Neuronal stem cell (in vitro differentiated cells): ENCODE data around the gene IZUMO4.

Experiments
- DNase-seq: peaks from one replicate; pipeline ENCODE4 v3.0.0-alpha.2; 2013; ENCODE audit warnings: low spot score
- H2AFZ ChIP-seq: one replicate; pipeline ENCODE4 v1.6.1; 2013; ENCODE audit warnings: mild to moderate bottlenecking, low read length, inconsistent platforms
- H2AK5ac ChIP-seq: 2 replicates; pipeline ENCODE4 v1.6.1; 2013; ENCODE audit warnings: low read depth, mild to moderate bottlenecking, inconsistent platforms, low read length, moderate library complexity, mixed read lengths
- H2BK120ac ChIP-seq: 2 replicates; pipeline ENCODE4 v1.6.1; 2013; ENCODE audit warnings: low read depth, mild to moderate bottlenecking, inconsistent platforms, low read length, moderate library complexity, mixed read lengths
- H2BK12ac ChIP-seq: one replicate; pipeline ENCODE4 v1.6.1; 2013; ENCODE audit warnings: low read length, inconsistent platforms
- H2BK15ac ChIP-seq: 2 replicates; pipeline ENCODE4 v1.6.1; 2013; ENCODE audit warnings: mild to moderate bottlenecking, low read length, inconsistent platforms, mixed read lengths
- H2BK5ac ChIP-seq: one replicate; pipeline ENCODE4 v1.6.1; 2013; ENCODE audit warnings: inconsistent platforms, mild to moderate bottlenecking, low read length, moderate library complexity
- H3K14ac ChIP-seq: one replicate; pipeline ENCODE4 v1.6.1; 2013; ENCODE audit warnings: low read length, inconsistent platforms
- H3K18ac ChIP-seq: 2 replicates; pipeline ENCODE4 v1.6.1; 2013; ENCODE audit warnings: low read length, inconsistent platforms
- H3K23ac ChIP-seq: 2 replicates; pipeline ENCODE4 v1.6.1; 2013; ENCODE audit warnings: low read depth, mild to moderate bottlenecking, mixed read lengths, low read length, inconsistent platforms; ENCODE audit not compliant: poor library complexity
- H3K27ac ChIP-seq: replicated peaks from 3 replicates; pipeline ENCODE4 v1.5.1; 2013; ENCODE audit warnings: low read length, inconsistent platforms
- H3K27me3 ChIP-seq, 3 experiments: 2 replicates each; pipeline ENCODE4 v1.6.1; 2013; ENCODE audit warnings: low read length in 3 of 3, mild to moderate bottlenecking in 2 of 3, inconsistent platforms in 1 of 3, low read depth in 1 of 3, mixed read lengths in 1 of 3, moderate library complexity in 1 of 3; ENCODE audit not compliant: control insufficient read depth in 3 of 3, insufficient read depth in 3 of 3
- H3K36me3 ChIP-seq, 2 donors: replicated peaks in 1 of 2; 2 replicates each; pipeline ENCODE4 v1.6.1; 2013; ENCODE audit warnings: low read length in 2 of 2; ENCODE audit not compliant: control insufficient read depth in 2 of 2, insufficient read depth in 2 of 2
- H3K4ac ChIP-seq: 2 replicates; pipeline ENCODE4 v1.6.1; 2013; ENCODE audit warnings: inconsistent platforms, mild to moderate bottlenecking, low read length, moderate library complexity
- H3K4me1 ChIP-seq, 2 donors: 1 replicate in 1 of 2; 2 replicates in 1 of 2; pipeline ENCODE4 v1.6.1; 2013; ENCODE audit warnings: low read length in 2 of 2, low read depth in 1 of 2; ENCODE audit not compliant: control insufficient read depth in 2 of 2, insufficient read depth in 1 of 2
- H3K4me2 ChIP-seq: one replicate; pipeline ENCODE4 v1.6.1; 2013; ENCODE audit warnings: mild to moderate bottlenecking, low read length, inconsistent platforms; ENCODE audit not compliant: insufficient read depth, poor library complexity, severe bottlenecking
- H3K4me3 ChIP-seq, 2 donors: 2 replicates each; pipeline ENCODE4 v1.5.1; 2013; ENCODE audit warnings: low read length in 2 of 2, mild to moderate bottlenecking in 2 of 2, inconsistent platforms in 1 of 2, moderate library complexity in 1 of 2
- H3K79me1 ChIP-seq: one replicate; pipeline ENCODE4 v1.6.1; 2013; ENCODE audit warnings: low read depth, mild to moderate bottlenecking, inconsistent platforms, low read length, moderate library complexity
- H3K9ac ChIP-seq: one replicate; pipeline ENCODE4 v1.6.1; 2013; ENCODE audit warnings: mild to moderate bottlenecking, low read depth, low read length, inconsistent platforms; ENCODE audit not compliant: poor library complexity
- H3K9me3 ChIP-seq, 2 donors: replicated peaks in 1 of 2; 2 replicates each; pipeline versions ENCODE3 to v1.6.1; 2013; ENCODE audit warnings: low read length in 2 of 2, mild to moderate bottlenecking in 2 of 2, inconsistent platforms in 1 of 2, low read depth in 1 of 2, mixed read lengths in 1 of 2, moderate library complexity in 1 of 2; ENCODE audit not compliant: control insufficient read depth in 2 of 2, insufficient read depth in 1 of 2
- H4K8ac ChIP-seq: one replicate; pipeline ENCODE4 v1.6.1; 2013; ENCODE audit warnings: low read depth, mild to moderate bottlenecking, inconsistent platforms, low read length, moderate library complexity
- H4K91ac ChIP-seq: one replicate; pipeline ENCODE4 v1.6.1; 2013; ENCODE audit warnings: low read length, low read depth, mild to moderate bottlenecking, inconsistent platforms; ENCODE audit not compliant: poor library complexity
- WGBS, 2 donors: extraction: QIAGEN DNeasy Blood & Tissue Kit; methylation state at CpG; one replicate each; pipeline ENCODE4 v1.1.7; 2013; ENCODE audit warnings: missing lambda C conversion rate in 2 of 2, mixed read lengths in 1 of 2; ENCODE audit not compliant: insufficient read length in 2 of 2, insufficient replicate concordance in 1 of 2; ENCODE audit errors: extremely low coverage in 2 of 2; 5-methylcytosine and 5-hydroxymethylcytosine counted together

IZUMO4 gene

GRCh38 chr19:2114821-2115220 is 18.1 kb downstream of the IZUMO4 start:
- peak overlapping the region; percentile 44 for H3K9ac ChIP-seq
- no peaks in the 10 kb centered on the region for H3K9me3 ChIP-seq
- no peak overlapping the region for H3K14ac ChIP-seq
- H3K4me2 ChIP-seq = no peak overlapping the region
- H3K27me3 ChIP-seq = no peaks in the 10 kb centered on the region
- no CpG with 5 or more reads among the region's 21 CpGs for WGBS, 2 donors
- no peaks in the 10 kb centered on the region for H3K4me1 ChIP-seq
- no peak overlapping the region for H2AFZ ChIP-seq
- peaks cover 85 to 97% of the 10 kb centered on the region in 2 donors for H3K36me3 ChIP-seq
- H3K23ac ChIP-seq = peak overlapping the region; percentile 43
- no peak overlapping the region for H2BK120ac ChIP-seq
- no peak overlapping the region for H2AK5ac ChIP-seq
- no peak overlapping the region for H3K18ac ChIP-seq
- no peak overlapping the region for H2BK15ac ChIP-seq
- H3K79me1 ChIP-seq = peaks cover 13% of the 10 kb centered on the region
- no peak overlapping the region for H3K4me3 ChIP-seq
- peak overlapping the region; percentile 46 for H2BK12ac ChIP-seq
- H4K8ac ChIP-seq = no peak overlapping the region
- H2BK5ac ChIP-seq = peak overlapping the region; percentile 39
- H4K91ac ChIP-seq = no peak overlapping the region
- no peak for DNase-seq
- no peak overlapping the region for H3K4ac ChIP-seq
- H3K27ac ChIP-seq = no peak overlapping the region

- no CpG with 5 or more reads among the region's 25 CpGs for WGBS, 2 donors
- Histone ChIP-seq H2AFZ (no peak overlapping the region), H3K4me2 (no peak overlapping the region), H4K8ac (no peak overlapping the region), H3K27ac (no peak overlapping the region), H3K27me3 (no peaks in the 10 kb centered on the region), H2BK12ac (no peak overlapping the region), H3K9ac (no peak overlapping the region), H2BK15ac (no peak overlapping the region), H4K91ac (no peak overlapping the region), H3K79me1 (peaks cover 13% of the 10 kb centered on the region), H3K4me3 (no peak overlapping the region), H3K36me3 (peaks cover 81 to 97% of the 10 kb centered on the region in 2 donors), H3K23ac (no peak overlapping the region), H3K4ac (no peak overlapping the region), H2BK5ac (no peak overlapping the region), H2BK120ac (no peak overlapping the region), H3K18ac (no peak overlapping the region), H3K4me1 (no peaks in the 10 kb centered on the region), H3K9me3 (no peaks in the 10 kb centered on the region), H3K14ac (peak overlapping the region; percentile 21), H2AK5ac (no peak overlapping the region)
- no peak for DNase-seq
Measured at GRCh38 chr19:2115324-2115723, 18.6 kb downstream of the IZUMO4 start.

- Histone ChIP-seq H2BK15ac (no peak overlapping the region), H3K4me3 (no peak overlapping the region), H3K9me3 (no peaks in the 10 kb centered on the region), H4K8ac (no peak overlapping the region), H3K79me1 (peaks cover 15% of the 10 kb centered on the region), H3K18ac (no peak overlapping the region), H3K27me3 (no peaks in the 10 kb centered on the region), H3K27ac (no peak overlapping the region), H3K4me2 (no peak overlapping the region), H2BK5ac (peak overlapping the region; percentile 66), H3K23ac (peak overlapping the region; percentile 73), H3K4me1 (no peaks in the 10 kb centered on the region), H2BK120ac (no peak overlapping the region), H2AFZ (no peak overlapping the region), H3K14ac (peak overlapping the region; percentile 8), H3K36me3 (peaks cover 81 to 97% of the 10 kb centered on the region in 2 donors), H3K4ac (no peak overlapping the region), H2BK12ac (no peak overlapping the region), H2AK5ac (no peak overlapping the region), H3K9ac (no peak overlapping the region), H4K91ac (no peak overlapping the region)
- DNase-seq = no peak
- WGBS, 2 donors = no CpG with 5 or more reads among the region's 24 CpGs
Measured at GRCh38 chr19:2115911-2116426, 19.3 kb downstream of the IZUMO4 start.

GRCh38 chr19:2116507-2116906 is 19.8 kb downstream of the IZUMO4 start:
- no peak for DNase-seq
- Histone ChIP-seq H4K8ac (no peak overlapping the region), H2BK15ac (no peak overlapping the region), H3K23ac (peak overlapping the region; percentile 73), H2BK120ac (no peak overlapping the region), H3K9ac (no peak overlapping the region), H4K91ac (no peak overlapping the region), H3K79me1 (peaks cover 17% of the 10 kb centered on the region), H3K4me2 (no peak overlapping the region), H3K27me3 (no peaks in the 10 kb centered on the region), H3K27ac (no peak overlapping the region), H2AK5ac (no peak overlapping the region), H3K14ac (no peak overlapping the region), H3K4me1 (no peaks in the 10 kb centered on the region), H3K36me3 (peaks cover 83 to 97% of the 10 kb centered on the region in 2 donors), H3K18ac (no peak overlapping the region), H3K4me3 (no peak overlapping the region), H3K9me3 (no peaks in the 10 kb centered on the region), H2BK12ac (peak overlapping the region; percentile 10), H2AFZ (no peak overlapping the region), H3K4ac (no peak overlapping the region), H2BK5ac (peak overlapping the region; percentile 66)
- WGBS, 2 donors = no CpG with 5 or more reads among the region's 25 CpGs
